DND-41 (cell line): ENCODE data around the gene FMN1.

Source experiments
- EZH2 ChIP-seq: IDR thresholded peaks from 3 replicates; pipeline ENCODE4 v1.6.1; 2012; ENCODE audit warnings: borderline replicate concordance, low read depth, mild to moderate bottlenecking, moderate library complexity, low read length, inconsistent platforms; ENCODE audit not compliant: severe bottlenecking
- TF ChIP-seq, protein P1 (sequence below): IDR thresholded peaks from 2 replicates; pipeline ENCODE4 v1.5.1; 2012; ENCODE audit warnings: borderline replicate concordance, low read length, moderate library complexity, mild to moderate bottlenecking; ENCODE audit not compliant: poor library complexity, severe bottlenecking; ENCODE audit errors: extremely low read depth

DNA sequence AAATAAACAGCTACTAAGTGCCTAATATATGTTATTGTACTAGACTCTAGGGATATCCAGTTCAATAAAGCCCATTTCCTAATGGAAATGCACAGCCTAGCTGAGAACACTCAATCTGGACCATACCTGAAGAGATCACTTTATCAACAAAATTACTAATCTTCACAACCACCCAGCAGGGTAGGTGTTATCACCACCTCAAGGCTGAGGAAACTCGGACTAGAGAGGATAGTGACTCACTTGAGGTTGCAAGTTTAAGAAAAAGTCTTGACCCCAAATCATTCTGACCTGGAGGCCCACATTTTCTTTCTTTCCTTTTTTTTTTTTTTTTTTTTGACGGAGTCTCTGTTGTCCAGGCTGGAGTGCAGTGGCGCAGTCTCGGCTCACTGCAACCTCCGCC is 3.1 kb upstream of the FMN1 start:
- TF ChIP-seq, protein P1, sequence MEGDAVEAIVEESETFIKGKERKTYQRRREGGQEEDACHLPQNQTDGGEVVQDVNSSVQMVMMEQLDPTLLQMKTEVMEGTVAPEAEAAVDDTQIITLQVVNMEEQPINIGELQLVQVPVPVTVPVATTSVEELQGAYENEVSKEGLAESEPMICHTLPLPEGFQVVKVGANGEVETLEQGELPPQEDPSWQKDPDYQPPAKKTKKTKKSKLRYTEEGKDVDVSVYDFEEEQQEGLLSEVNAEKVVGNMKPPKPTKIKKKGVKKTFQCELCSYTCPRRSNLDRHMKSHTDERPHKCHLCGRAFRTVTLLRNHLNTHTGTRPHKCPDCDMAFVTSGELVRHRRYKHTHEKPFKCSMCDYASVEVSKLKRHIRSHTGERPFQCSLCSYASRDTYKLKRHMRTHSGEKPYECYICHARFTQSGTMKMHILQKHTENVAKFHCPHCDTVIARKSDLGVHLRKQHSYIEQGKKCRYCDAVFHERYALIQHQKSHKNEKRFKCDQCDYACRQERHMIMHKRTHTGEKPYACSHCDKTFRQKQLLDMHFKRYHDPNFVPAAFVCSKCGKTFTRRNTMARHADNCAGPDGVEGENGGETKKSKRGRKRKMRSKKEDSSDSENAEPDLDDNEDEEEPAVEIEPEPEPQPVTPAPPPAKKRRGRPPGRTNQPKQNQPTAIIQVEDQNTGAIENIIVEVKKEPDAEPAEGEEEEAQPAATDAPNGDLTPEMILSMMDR: no peak
- TF ChIP-seq EZH2: no peak
